Stimulated activated CD4-positive, alpha-beta T cell treated with anti-CD3 and anti-CD28 coated beads, Interleukin-2, amount 100 ng/mL, for 4 hours (primary cell): ENCODE data around the gene HAUS7.

Source experiments
- DNase-seq: peaks from one replicate; pipeline ENCODE4 v3.0.0-alpha.2; 2020; ENCODE audit warnings: low read depth

Gene HAUS7

DNA sequence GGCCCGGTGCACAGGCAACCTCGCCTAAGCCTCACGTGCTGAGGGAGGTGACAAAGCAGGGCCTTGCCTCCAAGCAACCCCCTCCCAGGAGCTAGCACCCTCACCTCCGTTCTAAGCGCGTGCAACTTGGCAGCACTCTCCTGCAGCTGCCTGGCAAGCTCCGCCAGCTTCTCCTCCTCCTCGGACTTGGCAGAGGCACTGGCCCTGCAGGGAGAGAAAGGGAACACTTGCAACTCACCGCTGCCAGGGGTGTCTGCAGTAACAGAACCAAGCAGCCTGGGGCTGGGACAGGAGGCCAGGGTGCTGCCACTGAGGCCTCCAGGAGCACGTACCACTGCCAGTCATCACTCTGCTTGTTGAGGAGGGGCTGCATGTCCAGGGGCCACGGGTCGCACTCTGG lies 14.2 kb downstream of the HAUS7 start:
- DNase-seq: no peak

DNA sequence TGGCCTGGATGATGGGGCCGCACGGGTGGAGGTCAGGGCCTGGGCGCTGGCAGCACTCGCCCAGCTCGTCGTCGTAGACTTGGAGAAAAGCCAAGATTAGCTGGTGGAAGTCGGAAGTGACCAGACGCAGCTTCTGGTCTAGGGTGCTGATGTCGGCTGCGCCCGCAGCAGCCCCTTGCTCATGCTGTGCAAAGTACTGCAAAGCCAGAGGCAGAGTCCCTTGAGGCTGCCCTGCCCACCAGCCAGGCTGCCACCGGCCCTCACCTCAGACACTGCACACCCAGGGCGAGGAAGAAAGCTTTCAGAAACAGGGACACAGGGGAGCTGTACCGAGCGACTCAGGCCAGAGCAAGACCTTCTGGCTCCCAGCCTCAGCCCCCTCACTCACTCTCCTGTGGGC lies 14.8 kb downstream of the HAUS7 start:
- no peak for DNase-seq

DNA sequence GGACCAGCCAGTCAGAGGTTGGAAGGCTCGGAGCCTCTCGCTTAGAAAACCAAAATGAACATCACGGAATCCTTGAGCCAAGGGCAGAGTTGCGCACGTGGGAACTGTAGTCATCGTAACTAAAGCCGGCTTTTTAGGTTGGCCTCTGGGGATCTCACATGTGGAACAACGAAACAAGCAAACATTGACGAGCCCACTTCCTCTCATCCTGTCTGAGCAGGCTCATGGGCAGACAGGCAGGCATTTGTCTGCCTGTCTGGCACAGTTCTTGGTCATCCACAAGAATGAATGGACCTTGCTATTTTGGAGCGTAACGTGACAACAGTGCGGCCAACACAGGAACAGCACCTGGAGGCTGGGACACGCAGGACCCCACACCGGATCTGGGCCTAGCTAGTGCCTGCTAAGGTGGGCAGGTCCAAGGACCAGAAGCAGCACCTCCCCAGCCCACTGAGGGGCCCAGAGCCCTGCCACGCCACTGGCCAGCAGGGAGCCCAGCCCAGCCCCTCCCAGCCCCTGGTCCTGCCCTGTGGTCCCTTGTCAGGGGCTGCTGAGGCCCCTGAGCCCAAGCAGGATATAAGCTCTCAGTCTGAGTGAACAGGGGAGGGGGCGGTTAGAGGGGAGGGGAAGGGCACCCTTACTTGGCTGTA lies 15.3 kb downstream of the HAUS7 start:
- DNase-seq: no peak

DNA sequence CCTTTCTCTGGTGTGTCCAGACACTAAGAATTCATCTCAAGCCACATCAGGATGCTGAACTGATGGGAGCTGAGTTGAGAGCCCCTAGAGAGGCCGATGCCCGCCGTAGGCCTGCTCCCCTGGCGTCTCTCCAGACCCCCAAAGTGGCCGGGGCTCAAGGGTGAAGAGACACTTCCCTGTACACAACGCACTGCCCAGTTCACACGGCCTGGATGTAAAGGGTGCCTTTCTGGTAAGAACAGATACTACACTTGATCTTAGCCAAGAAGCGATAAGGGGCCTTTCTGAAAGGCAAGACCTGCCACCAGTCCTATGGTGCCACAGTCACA lies 19.5 kb downstream of the HAUS7 start:
- DNase-seq: no peak

DNA sequence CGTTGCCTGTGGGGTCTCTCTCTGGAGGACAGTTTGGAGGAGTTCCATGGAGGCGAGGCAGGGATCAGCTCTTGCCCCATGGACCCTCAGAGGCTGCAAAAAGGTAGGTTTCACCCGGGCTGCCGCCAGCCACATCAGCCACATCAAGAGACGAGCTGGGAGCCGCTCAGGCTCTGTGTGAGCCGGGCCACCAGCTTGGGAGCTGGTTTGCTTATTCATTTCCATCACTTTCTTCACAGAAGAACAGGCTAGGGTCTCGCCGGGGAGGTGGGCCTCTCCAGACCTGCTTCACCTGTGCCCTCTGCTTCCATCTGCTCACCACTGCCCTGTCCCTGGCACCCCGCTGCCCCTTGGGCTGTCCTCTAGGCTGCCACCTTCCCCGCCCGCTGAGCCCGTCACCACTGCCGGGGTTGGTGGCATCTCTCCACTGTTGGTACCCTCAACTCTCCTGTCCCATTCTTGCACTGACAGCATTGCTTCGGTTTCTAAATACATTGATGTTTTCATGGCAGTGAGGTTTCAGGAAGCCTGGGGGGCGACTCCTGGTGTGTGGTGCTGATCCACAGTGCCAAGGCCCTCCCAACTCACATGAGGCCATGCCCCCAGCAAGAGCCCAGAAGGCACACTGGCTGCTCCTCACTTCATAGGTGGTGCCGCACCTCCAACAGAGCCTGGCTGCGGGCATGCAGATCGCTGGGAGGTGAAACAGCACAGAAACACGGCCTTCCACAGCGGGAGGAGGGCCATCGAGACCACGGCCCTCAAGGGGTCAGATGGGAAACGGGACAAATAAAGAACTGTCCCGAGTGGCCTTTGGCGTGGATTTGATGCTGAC lies 20.0 kb downstream of the HAUS7 start:
- no peak for DNase-seq

DNA sequence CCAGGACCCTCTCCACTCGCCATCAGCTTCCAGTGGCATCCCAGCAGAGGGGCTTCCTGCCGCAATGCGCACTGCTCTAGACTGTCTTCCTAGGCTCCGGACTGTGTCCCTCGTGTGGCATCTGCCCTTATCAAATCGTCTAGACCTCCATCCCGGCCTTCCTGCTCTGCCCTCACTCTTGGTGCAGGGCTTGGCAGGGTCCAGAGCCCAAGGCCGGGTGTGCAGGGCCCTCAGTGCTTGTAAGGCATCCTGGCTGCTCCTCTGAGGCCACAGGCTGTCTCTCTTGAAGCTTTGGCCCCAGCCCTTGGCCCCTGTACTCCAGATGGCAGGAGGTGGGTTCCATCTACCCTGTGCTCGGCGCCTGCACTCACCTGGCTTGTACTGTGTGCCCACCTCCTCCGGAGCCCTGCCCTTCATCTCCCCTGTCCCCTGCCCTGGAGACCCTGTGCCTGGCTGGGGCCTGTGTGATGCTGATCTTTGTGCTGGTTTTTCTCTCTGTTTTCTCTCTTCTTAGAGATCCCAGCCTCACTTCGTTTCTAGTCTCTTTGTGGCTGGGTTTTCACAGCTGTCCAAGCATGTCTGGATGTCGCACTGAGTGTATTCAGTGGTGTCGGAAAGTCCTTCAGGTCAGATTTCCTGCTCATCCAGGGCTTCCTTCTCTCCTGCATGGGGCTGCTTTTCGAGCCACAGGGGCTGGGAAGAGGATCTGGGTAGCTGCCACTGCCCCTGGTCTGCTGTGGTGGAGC lies 20.8 kb downstream of the HAUS7 start:
- DNase-seq: no peak

DNA sequence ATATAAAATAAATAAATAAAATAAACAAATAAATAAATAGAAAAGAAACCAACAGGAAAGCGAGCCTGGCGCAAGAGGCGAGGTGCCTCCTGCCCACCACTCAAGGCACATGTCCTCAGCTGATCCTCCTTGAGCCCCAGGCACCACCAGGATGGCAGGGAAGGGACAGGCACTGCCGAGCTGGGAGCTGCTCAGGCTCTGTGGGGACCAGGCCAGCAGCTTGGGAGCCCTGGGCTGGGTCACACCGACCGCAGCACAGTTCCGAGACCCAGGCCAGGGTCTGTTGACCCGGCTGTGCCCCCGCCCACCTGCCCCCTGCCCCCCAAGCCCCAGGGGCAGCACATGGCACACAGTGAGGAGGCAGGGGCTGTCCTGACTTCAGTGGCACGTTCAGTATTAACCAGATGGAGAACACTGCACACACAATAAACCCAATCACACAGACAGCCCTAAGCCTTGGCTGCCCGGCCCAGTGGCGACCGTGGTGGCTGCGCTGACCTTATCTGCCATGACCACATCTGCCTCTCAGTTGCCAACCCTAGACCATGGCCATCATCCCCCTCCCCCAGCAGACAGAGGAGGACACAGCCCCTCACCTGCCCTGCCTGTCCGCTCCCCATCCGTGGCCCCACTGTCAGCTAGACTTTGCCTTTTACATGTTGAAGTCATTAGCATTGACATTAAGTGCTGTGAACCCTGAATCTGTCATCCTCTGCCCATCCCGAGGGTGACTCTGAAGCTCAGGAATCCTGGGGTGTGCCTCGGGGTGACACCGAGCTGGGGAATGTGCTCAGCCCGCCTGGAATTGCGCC lies 21.6 kb downstream of the HAUS7 start:
- no peak for DNase-seq

DNA sequence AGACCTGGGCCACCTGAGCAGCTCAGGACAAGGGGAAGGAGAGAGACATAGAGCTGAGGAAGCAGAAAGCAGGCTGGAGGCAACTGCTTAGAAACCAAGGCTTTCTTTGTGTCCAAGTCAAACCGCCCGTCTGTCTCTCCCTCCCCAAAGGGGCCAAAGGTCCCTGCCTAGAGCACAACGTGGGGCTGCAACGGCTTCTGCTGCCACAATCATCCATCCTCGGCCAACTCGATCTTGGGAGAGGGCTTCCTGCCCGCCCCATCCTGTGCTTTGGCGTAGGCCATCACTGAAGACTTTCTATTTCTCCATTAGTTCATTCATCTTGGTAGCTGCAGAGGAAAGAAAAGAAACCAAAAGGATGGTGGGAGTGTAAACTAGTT lies 22.8 kb downstream of the HAUS7 start:
- no peak for DNase-seq

DNA sequence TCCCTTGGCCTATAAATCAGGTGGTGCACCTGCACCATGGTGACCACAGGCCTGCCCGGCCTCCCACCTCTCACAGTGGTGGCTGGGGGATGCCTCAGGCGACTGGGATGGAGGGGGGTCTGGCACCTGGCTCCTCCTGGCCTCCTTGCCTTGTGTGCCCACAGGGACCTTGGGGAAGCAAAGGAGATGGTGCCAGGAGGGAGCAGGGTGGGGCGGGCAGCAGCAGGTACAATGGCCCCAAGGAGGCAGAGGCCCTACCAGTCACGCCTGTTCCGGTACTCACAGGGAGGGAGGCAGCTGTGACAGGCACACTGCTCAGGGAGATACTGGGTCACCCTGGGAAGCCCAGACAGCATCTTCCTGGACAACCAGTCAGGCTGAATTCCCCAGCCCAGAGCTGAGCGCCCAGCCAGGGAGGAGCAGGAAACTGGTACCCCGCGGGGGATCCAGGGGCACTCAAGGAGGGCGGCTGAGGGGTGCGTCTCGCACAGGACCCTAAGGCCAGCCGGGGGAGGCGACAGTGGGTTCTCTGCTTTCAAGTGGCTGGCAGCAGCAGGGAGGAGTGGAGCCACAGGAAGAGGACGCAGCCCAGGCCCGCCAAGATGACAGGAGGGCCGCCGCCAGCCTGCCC lies 23.3 kb downstream of the HAUS7 start:
- no peak for DNase-seq

DNA sequence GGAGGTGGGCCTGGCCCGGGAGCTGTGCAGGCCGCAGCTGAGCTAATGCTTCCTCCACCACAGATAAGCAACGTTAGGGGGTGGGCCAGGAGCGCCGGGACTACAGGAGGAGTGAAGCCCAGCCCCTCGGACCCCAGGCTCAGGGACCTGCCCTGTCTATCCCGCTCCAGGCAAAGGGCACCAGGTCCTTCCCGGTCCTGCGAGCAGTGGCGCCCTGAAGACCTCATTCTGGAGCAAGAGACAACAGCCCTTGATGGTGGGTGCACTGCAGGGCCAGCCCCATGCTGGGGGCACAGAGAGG lies 23.8 kb downstream of the HAUS7 start:
- no peak for DNase-seq

DNA sequence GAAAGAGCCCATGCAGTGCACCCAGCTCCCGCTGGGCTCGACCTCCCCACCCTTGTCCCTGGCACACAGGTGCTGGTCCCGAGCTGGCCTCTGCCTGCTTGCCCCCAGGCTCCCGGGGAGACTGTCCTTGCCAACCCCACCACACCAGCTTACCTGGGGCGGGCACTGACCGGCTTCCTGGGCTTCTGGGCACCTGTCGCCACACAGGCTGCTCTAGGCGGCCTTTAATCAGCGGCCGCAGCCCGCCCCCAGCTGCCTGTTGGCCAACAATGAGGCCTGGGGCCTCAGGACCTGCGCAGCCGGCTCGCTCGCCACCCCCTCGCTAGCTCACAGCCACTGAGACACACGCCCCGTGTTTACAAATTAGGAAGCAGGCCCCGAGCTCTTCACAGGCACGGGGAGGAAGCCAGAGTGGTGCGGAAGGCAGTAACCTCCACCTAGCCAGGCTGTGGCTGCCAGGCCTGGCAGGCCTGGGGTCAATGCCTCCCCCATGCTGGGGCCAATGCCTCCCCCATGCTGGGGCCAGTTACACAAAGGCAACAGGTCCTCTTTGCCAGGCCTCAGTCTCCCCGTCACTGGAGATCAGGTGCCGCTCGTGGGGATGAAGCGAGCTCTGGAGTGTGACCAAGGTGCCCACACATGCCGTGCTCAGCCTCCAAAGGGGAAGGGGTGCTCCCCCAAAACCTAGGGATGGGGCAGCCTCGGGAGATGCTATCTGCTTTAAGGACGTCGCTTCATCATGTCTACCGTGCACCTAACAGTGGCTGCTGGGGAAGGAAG lies 24.3 kb downstream of the HAUS7 start, which contains the start of gene TREX2:
TSS of gene TREX2 (minus strand) at position 201 of the 780 bp plus-strand sequence. CDS start 626 bp downstream, outside the sequence.
- no peak for DNase-seq

DNA sequence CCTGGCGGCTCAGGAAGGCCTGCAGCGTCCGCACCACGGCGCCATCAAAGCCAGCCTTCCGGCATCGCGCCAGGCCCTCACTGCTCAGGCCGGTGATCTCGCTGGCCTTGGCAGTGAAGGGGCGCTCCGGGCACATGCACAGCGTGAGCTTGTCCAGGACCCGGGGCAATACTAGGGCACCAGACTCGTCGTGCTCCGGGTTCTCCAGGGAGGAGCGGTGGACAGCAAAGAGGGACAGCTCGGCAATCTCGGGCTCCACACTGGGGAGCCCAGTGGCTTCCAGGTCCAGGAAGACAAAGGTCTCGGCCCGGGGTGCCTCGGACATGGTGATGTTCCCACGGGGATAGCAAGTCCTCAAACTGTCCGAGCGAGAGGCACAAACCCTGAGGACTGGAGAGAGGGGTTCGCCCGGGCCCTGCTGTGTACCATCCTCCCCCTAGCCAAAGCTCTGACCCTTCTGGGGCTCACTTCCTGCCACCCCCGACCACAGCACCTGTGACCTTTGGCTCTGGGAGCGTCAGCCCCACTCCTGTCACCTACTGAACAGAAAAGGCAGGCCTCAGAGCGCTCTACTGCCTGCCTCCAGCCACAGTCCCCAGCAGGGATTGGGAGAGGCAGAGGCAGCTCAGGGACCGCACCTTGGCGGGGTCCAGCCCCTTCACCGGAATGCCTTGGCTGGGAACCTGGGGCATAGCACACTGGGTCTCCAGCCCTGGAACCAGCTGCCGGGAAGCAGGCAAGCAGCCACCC lies 25.1 kb downstream of the HAUS7 start:
- no peak for DNase-seq

DNA sequence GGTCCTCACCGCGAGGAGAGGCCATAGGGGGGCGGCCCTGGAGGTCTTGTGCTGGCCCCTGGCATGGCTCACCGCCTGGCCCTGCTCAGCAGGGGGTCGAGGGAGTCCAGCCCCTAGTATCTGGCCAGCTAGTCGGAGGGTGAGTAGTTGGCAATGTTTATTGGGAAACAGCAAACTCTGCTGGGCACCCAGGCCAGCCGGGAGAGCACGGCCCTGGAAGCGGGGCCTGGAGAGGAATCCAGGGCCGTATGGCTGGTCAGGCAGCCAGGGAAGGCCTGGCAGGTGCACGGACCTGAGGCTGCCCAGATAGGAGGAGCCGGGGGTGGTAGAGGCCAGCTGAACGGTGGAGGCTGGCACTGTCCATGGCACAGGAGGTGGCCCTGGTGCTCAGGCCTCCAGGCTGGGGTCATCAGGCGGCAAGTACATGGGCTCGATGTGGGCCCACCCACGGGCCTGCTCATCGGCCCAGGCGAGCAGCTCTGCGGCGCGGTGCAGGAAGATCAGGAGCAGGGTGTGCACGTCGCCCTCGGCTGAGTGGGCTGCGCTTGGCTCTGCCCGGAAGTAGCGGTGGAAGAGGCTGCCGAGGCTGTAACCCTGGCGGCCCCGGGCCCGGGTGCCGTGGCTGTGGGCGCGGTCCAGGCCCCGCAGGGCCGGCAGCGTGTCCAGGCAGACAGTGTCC lies 25.9 kb downstream of the HAUS7 start:
- DNase-seq: no peak

DNA sequence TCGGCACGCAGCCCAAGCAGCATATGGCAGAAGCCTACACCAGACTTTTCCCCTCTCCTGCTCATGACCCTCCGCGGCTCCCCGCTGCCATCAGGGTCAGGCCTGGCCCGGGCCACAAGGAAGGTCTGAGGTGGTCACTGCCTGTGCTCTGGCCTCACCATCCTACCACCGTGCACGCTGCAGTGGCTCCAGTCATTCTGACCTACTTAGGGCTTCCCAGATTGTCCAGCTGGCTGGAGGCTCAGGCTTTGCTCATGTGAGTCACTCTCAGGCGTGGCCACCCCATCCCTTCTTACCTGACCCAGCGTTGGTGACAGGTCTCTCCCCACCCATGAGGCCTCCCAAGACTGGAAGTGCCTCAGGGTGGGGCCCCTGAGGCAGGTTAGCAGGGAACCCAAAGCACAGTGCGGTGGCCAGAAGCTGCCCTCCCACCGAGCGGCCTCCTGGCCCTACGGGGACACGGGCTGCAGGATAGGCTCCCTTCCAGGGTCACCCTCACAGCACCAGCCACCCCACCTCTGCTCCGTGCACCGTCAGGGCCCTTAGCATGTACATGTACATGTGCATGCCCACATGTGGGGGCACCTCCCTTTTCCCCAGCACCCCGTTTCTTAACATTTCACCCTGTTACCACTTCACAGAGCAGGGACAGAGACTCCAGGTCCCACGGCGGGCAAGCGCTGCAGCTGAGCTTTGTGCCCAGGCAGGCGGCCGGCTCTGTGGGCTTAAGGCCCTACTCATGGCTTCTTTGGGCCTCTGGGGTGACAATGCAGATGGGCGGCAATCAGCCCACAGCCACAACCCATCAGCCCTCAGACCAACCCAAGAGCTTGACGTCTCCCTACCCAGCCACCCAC lies 26.7 kb downstream of the HAUS7 start:
- no peak for DNase-seq

DNA sequence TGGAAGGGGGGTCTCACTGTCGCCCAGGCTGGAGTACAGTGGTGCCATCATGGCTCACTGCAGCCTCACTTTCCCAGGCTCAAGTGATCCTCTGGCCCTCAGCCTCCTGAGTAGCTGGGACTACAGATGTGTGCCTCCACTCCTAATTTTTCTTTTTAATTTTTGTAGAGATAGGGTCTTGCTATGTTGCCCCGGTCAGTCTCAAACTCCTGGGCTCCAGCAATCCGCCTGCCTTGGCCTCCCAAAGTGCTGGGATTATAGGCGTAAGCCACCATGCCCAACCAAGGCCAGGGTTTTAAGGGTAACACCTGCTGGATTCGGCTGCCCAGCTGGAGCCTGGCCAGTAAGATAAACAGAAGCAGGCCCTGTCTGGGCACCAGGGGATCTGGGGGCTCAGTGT lies 27.9 kb downstream of the HAUS7 start:
- no peak for DNase-seq

DNA sequence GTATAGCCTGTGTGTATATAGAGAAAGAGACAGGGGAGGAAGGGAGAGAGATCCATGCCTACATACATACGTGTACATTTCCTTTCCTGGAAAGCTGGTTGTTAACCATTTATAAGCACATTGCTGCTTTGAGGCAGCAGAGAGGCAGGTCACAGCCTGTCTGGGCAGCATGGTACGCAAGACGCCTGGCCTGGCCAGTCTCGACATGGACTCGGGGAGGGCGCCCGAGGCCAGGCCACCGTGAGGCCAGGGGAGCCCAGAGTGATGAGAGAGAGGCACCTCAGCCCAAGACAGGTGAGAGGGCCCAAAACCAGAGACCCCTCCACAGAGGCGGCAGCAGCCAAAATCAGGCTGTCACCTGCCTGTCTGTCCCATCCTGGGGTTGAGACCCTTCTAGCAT lies 28.4 kb downstream of the HAUS7 start:
- no peak for DNase-seq

DNA sequence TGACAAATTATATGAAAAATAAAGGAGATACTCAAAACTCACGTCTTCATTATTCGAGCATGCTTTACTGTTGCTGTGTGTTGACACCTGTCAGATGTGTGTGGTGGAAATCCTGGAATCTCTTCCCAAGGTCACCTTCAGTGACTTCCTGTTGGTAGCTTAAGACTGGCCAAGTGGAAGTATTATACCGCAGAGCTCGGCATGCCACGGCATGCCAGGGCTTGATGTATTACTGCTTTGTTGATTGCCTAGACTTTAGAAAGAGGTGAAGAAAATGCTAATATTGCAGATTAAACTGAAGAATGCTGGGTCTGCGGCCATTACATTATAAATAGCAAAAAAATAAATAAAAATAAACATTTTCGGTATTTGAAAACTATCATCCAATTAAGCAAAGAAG lies 29.1 kb downstream of the HAUS7 start:
- no peak for DNase-seq

DNA sequence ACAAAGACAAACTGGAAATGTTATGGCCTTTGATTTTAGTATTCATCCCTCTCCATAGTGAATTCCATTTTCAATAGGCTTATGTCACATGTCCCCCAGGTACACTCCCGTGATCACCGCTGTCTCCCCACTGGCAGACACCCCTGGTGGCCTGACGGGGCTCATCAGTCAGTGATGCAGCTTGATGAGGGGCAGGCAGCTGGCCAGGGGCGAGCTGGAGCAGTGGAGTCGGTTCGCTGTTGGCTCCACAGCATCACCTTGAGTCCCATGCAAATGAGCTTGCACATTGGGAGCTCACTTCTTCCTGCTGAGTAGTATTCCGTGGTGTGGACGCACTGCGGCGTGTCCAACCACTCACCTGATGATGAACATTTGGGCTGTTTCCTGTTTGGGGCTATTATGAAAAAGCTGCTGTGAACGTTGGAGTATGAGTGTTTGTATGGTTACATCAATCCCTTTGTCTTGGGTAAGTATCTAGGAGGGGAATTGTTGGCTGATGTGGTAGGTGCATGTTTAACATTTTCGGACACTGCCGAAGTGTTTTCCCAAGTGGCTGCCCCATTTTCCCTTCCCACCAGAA lies 29.7 kb downstream of the HAUS7 start:
- DNase-seq: no peak

DNA sequence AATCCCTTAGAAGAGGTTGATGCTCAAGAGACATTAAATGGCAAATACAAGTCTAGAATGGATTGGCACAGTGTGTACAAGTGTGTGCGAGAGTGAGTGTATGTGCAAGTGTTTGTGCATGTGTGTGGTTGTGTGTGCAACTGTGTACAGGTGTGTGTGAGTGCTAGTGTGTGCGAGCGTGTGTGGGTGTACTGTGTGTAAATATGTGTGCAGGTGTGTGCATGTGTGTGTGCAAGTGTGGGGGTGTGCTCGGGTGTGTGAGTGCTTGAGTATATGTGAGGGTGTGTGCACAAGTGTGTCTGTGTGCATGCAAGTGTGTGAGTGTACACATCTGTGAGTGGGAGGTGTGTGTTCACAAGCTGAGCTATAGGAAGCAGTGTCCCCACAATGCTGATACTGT lies 30.4 kb downstream of the HAUS7 start:
- no peak for DNase-seq
